Skin of body (tissue), 2 donors: ENCODE measurements around the gene GAB1. TPM values are rescaled to one million over a fixed set of nuclear protein-coding genes. Genes with fewer than 3 reads are reported as not detected.
A peak's percentile ranks its signal among the peaks of the same experiment; 100 is the strongest.
"Not testable (repeated sequence)": the region's sequence is repeated elsewhere in the genome, so short reads cannot be mapped to it uniquely, and the experiment has no call there.

ENCODE experiments used
- DNase-seq: peaks from one replicate; lab custom pipeline; 2025; lab: John Stamatoyannopoulos, UW
- total RNA-seq: library from RNA; depleted of rRNA; stranded (reverse); fragments of >200 nt; gene quantifications from one replicate; pipeline ENCODE4 v1.2.3, GENCODE V29; 2014

Gene GAB1
- total RNA-seq, 1 donor from 2014 or later: 51.5 TPM

DNA sequence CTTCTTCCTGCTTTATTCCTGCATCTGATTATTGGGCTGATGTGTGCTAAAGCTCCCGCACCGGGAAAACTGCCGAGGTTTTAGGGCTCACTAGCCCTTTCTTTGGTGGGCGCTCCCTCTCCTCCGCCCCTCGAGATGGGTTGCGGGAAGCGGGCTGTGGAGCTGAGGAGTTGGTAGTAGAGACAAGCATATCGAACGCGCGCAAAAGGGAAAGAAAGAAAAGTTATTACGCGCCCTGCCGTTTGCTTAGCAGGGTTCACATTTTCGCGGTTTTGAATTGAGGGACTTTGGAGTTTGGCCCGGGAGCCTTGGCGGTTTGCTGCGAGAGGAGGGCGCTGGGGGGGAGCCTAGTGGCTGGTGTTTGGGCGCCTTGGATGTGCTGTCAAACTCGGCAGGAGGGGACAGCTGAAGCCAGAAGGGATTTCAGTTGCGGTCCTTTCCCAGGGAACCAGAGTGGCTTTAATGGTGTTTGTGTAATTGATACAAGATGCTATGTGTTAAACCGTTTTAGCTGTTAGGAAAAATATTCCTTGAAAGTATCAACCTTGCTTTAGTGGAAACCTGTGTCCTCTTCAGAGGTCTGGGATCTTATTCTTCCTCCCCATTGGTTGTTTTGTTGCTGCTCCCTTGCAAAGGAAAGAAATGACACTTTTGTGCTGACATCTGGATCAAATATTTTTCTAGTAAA is 1.1 kb downstream of the GAB1 start:
- peak; percentile 60 for DNase-seq

DNA sequence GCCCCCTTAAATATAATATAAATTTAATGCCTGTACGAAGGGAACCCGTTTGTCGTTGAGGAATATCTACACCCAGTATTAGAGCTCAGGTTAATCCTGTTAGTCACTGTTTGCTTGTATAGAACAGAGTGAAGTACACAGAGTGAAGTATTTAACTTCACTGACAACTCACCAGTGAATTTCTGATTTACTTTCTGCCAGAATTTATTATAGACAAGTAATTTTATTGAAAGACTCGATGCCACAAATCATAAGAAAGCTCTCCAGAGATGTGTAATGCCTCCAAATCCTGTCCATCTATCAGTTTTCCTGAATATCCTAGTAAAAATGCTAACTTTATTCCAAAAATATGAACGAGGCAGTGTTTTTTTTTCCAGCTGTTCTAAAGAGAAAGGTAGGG is 1.6 kb downstream of the GAB1 start:
- peak; percentile 63 for DNase-seq

DNA sequence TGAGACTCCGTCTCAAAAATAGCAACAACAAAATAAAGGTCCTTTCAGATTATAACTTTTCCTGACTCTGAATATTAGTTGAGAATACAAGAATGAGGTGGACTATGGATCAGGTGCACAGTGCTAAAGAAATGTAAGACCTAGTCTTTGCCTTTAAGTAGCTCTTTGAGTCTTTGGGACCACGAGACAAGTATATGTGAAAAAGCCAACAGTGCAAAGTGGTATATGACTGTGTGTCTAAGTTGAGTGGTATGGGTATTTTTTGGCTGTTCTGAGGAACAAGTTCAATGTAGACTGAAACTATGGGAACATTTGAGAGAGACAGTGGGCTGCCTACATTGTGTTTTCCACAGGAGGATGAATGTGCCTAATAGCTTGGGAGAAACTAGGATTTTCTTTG is 2.8 kb downstream of the GAB1 start:
- no peak for DNase-seq

DNA sequence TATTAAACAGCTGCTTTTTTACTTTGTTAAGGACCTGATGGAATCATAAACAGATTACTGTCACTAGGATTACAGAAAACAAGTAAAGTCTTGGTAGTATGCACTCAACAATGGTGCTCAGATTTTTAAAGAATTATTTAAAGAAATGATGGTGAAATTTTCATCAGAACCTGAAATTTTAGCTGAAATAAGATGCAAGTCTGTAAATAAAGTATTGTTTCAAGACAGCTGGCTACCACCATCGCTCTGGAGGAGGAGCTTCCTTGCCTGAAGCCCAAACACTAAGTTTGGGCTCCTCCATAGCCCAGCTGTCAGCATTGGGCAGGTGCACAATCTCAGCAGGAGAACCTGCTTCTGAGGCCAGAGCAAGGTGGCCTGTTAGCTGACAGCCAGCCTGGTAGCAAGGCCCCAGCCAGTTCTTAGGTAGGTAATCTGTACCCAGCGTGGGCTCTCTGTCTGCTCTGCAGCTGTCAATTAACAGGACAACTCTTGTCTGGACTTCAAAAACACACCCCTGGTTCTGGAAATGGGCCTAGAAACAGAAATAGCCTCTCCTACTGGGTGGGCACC is 4.6 kb downstream of the GAB1 start:
- DNase-seq: no peak

DNA sequence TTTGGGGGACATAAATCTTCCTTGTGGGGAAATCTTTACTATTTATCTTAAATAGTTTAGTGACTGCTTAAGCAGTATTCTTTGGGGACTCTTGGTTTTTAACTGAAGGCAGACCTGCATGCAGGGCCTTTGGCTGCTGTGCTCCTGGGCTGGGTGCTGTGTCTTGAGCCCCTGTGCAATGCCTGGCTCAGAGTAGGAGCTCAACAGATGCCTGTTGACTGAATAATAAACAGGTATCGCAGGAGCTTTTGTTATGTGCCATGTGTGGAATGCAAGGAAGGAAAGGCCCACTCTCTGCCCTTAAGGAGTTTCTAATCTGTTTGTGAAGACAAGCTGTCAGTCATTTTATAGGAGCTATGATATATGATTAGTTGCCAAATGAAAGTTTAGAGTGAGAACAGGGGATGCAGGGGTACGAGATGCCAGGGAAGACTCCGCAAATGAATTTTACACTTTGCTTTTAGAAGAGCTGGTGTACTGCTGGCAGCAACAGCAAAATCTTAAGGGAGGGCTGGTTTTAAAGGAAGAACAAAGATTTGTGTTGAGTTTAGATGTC is 6.7 kb downstream of the GAB1 start:
- no peak for DNase-seq

DNA sequence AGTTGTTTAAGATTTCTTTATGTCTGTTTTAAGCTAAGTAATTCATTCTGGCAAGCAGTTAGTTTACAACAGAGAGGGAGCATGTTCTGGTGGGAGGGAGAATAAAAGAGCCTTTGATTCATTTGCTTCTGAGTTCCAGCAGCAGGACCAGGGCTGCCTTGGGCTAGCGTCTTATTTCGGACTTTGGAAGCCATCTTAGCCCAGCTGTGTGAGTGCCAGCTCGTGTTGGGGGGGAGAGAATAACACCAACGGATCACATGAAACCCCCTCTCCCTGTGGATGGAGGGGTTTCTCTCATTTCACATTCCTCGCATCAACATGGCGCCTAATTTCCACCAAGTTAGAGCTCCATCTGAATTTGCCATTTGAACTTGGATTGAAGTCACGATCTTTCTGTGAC is 7.4 kb downstream of the GAB1 start:
- DNase-seq: no peak

DNA sequence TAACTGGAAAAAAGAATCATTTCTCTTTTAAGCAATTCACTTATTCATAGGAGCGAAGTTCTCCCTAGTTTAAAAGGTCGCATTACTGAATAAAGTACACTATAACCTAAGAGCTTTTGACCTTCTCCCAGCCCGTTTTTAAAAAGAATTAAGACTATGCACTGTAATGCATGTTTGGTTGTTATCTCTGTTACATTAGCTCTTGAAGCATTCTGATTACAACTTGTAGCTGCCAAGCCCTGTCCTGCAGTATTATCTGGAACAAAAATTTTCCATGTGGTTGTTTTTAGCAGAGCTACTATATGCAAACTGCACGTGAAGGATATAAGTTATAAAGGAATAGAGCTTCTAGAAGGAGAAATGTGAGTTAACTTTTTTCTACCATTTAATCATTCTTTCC is 8.1 kb downstream of the GAB1 start:
- peak; percentile 41 for DNase-seq

DNA sequence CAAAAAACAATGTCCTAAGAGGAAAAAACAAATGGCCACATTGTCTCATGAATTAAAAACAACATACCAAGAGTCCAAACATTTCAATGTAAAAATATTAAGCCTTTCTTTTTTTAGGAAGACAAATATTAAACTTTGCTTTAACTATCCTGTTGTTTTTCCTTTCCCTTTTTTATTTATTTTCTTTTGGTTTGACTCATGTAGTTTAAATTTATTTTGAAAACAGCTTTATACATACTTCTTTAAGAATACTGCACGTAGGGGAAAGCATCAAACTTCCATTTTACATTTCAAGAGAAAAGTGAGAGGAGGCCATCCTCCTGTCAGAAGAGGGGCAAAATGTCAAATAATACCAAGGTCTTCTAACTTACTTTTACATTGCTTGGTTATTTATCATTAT is 8.7 kb downstream of the GAB1 start:
- DNase-seq: no peak

DNA sequence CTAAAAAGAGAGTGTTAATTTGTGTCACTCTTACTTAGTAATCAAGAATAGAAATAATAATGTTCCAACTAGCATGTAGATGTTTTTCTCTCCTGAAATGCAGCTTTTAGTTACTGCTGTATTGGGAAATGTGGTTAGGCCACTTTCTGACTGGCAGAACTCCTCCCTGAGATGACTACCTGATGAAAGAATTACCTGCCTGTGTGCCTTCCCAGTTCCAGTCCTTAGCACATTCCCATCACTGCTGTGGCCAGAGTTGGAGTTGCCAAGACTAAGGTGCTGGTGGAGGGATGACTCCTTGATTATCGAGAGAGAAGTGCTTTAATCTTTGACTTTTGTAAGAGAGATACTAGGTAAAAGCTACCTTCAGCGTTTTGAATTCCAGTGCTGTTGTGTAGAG is 9.5 kb downstream of the GAB1 start:
- no peak for DNase-seq

DNA sequence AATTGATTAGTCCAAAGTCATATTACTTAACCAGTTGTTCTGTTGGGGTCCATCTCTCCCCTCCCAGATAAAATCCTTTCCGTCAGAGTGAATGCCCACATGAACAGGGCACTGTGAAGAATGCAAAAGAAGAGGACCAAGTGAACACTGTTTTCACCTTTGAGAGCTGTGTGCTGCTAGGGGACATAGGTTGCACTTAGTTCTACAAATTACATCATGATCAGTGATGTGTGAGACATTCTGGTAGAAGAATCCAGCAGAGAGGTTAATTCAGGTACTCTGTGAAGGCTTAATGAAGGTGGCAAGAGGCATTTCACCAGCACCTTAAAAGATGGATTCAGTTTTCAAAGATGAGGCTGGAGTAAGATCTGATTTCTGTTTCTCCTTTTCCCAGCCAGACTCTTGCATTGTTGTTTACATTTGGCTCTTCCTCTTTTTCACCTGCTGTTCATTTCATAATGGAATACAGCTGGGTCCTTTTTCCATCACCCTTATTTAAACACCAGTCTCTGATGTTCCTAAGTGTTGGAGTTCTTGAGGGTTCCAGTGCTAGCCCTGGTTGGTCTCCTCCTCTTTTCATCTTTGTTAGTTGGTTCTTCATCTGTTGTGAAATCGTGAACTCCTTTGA is 10.9 kb downstream of the GAB1 start:
- DNase-seq: no peak

DNA sequence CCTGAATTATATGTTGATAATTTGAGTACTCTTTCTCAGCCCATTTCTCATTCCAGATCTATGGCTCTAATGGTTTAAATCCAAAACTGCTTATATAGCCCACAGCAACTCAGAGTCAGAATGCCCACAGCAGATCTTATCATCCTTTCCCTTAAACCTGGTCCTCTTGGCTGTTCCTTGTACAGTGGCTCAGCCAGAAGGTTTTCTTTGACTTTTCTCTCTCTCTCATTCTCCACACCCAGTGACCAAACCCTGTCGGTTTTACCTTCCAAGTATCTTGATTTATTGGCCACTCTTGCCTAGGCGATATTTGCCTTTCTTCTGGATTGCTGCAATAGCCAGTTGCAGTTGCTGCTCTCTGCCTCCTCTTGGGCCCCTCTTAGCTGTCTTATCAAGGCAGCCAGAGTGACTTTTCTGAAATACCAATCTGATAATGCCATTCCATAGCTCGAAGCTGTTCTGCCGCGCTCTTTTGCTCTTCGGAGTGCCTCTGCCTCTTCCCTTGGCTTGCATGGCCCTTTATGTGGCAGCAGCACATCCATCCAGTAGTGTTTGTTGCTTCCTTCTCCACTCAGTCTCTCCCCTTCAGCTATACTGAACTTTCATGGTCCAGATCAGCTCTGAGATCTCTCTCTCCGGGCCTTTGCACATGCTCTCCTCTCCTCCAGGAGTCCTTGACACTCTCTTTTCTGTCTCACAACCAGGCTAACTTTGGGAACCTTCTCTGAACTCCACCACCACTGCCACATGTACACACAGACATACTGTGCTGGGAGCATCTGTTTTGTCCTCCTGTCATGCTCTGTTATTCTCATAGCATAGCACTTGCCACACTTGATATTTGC is 11.8 kb downstream of the GAB1 start:
- no peak for DNase-seq

DNA sequence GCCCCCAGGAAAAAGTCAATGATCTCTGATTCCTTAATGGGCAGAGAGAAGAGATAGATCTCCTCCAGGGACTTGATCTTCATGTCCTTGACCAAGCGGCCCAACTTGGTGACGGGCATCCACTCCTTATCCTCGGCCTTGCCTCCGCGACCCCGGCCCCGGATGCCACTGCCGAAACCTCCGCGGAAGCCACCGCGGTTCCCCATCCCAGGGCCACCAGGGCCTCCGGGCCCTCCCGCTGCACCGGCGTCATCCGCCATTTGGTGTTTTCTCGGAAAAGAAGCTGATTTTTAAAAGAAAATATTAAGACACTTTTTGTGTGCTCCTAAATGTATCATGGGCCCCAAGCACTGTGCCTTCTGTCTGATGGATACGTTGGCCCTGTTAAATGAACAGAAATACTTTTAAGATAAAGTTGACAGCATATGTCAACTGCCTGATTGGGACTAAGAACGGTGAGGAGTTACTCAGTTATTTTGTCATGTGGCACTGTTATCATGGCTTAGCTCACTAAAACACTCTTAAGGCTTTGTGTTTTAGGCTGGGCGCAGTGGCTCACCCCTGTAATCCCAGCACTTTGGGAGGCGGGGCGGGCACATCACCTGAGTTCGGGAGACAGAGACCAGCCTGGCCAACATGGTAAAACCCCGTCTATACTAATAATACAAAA is 13.3 kb downstream of the GAB1 start:
- not testable (repeated sequence) for DNase-seq

DNA sequence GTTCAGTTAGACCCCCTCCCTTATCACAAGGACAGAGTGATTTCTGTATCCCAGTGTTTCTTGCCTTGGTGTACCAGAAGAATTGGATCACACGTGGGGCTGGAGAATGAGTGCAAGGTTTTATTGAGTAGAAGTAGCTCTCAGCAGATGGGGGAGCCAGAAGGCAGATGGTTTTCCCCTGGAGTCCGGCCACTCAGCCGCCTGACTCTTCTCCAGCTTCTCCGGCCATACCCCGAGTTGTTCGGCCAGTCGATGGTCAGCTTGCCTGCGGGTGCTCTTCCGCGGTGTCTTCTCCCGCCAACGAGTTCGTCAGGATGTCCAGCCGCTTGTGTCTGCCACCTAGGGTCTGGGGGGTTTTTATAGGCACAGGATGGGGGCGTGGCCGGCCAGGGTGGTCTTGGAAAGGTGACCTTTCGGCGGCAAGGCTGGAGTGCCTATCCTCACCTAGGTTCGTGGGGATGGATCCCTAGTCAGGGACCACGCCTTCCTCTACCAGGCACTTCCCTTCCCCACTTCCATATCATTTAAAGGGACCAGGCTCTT is 14.5 kb downstream of the GAB1 start:
- DNase-seq: no peak

DNA sequence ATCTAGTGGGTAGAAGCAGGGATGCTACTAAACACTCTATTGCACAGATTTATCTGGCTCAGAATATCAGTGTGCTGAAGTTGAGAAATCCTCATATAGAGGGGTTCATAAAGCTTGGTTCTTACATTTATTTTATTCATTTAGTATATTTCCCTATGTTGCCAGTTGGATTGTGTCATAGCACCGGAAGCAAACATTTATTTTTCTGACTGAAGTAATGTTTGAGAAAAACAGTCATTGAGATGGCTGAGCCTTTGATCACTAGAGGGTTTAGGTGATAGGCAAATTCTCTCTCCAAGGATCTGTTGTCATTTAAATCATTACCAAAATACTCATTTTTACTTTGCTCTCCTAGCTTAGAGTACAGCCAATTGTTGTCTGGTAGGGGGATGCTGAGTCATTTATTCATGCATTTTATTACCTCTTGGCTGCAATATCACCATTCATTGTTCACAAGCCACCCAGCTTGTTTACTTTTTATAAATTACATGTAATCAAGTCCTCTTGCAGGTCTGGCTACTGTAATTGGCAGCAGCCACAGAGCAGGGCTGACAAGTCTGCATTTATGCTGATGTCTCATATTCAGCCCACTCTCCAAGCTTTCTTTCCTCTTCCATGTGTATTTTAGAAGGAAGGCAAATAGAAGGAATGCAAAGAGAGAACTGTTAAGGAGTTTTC is 15.2 kb downstream of the GAB1 start:
- no peak for DNase-seq

DNA sequence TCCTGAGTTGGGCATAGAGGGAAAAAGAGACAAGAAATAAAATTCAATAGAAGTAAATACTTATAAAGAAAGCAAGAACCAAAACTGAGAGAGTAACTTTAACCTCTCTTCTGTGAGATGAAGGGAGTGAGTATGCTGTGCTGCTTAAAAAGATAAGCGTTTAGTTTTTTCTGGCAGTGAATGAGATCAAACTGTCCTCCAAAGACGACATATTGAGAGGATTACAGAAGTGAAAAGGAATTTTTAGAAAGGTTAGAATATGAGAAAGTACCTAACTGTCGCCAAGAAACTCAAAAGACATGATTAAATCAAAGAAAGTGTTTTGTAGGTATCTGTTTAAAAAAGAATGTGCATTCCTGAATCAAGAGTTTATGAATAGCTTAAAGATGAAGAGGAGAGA is 16.0 kb downstream of the GAB1 start:
- DNase-seq: no peak

DNA sequence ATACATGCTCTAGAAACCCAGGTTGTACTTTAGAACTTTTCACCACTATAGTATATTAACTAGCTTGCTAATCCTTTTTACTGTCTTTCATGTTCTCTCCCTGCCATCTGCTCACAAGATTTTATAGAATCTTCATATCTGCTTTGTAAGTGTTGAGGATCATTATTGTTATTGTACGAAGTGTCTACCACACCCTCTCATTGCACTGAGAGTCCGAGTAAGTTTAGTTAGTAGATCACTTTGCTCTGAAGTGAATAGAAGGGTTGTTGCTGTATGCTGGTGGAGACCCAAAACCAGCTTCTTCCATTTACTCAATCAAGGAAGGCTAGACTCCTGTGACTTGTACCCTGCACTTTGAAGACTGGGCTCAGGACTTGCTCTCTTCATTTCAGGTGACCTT is 17.1 kb downstream of the GAB1 start:
- no peak for DNase-seq

DNA sequence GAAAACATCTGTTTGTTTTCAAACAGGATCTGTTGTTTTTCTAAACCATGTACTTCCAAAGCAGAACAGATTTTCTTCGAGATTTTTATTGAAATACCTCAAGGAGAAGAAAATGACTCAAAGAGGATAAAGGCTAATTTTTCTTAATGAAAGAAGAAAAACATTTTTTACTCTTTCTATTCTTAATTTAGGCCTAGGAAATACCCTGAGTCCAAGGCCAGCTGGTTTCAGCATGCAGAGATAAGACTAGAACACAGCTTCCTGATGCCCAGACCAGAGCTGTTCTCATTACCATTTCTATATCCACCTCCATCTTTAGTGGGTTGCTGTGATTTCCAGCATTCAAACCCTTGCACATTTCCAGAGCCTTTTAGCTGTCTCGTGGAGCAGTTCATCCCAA is 18.3 kb downstream of the GAB1 start:
- no peak for DNase-seq

DNA sequence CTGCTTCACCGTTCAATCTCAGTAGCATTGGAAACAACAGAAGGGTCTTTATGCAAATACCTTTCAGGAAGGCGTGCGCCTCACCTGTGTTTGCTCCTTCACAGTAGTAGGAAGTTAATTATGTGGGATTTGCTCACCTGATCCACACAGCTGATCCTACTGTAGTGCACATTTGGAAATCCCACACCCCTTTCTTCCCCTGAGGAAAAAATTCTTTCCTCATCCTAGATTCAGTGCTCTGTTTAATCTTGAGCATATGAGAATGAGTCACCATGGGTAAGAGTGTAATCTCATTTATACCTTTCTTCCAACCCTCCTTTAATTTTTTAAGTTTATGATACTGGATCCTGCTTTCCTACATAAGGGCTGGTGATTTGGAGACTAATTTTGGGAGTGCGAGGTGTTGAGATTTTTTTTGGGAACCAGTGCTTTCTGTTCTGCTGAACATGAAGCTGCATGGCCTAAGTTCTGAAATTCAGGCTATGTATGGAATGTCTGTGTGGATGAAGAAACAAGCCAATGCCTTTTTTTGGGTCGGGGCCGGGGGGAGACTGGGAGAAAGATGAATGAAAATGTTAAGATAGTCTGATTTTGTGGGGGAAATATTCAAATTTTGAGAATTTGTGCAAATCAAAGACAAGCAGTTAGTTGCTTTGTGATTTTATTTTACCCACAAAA is 19.0 kb downstream of the GAB1 start:
- no peak for DNase-seq

DNA sequence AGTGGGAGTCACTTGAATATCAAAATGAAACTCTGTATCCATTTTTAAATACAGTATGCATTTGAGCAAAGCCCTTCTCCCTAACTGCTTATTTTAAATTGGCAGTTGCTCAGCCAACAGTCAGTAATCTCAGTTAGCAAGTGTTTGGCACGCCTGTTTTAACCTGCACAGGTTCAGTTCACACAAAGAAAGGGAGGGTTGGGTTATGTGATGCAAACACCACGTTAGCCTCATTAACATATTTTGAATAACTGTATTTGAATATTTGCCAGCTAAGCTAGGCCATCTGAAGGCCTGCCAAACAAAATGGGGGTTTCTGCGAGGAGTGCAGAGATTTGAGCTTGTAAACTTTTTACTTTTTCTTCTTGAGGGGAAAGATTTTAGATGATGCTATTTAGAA is 19.8 kb downstream of the GAB1 start:
- DNase-seq: no peak
